WTC11 (cell line): ENCODE data around the gene SUCLG2. TPM values are rescaled to one million over a fixed set of nuclear protein-coding genes. Genes with fewer than 3 reads are reported as not detected.

Experiments
- ATAC-seq: fragments of 200-7000 bp; cut with Tn5 transposase; 2 replicates; pipeline ENCODE4 v1.10.0; 2021; ENCODE audit warnings: mild to moderate bottlenecking, moderate library complexity
- CTCF ChIA-PET: fragments of 300-600 bp; sonication (Branson Sonifier 250); formaldehyde crosslinking; loops from one replicate; lab custom pipeline; 2021; ENCODE audit warnings: antibody characterized with exemption; lab: Charles Lee
- POLR2A ChIA-PET: fragments of 350-600 bp; sonication (Branson Sonifier 250); formaldehyde crosslinking; loops from one replicate; lab custom pipeline; 2021; ENCODE audit warnings: antibody characterized with exemption; lab: Charles Lee
- DNase-seq: peaks from one replicate; pipeline ENCODE4 v3.0.0; 2021; ENCODE audit warnings: low spot score
- H3K27ac Mint-ChIP-seq: 2 replicates; pipeline ENCODE4 v1.8.0; 2021; ENCODE audit warnings: mixed read lengths
- H3K27me3 Mint-ChIP-seq: 2 replicates; pipeline ENCODE4 v1.8.0; 2021; ENCODE audit warnings: low read depth, mild to moderate bottlenecking, moderate library complexity, mixed read lengths
- H3K36me3 Mint-ChIP-seq: 2 replicates; pipeline ENCODE4 v1.8.0; 2021; ENCODE audit warnings: mixed read lengths
- H3K4me1 Mint-ChIP-seq: 2 replicates; pipeline ENCODE4 v1.8.0; 2022; ENCODE audit warnings: mixed read lengths
- H3K4me3 Mint-ChIP-seq: 2 replicates; pipeline ENCODE4 v1.8.0; 2021; ENCODE audit warnings: mild to moderate bottlenecking, moderate library complexity, mixed read lengths
- H3K9me3 Mint-ChIP-seq: 2 replicates; pipeline ENCODE4 v1.8.0; 2021; ENCODE audit warnings: mixed read lengths
- AFF4 ChIP-seq: sonication (generic); formaldehyde crosslinking; IDR thresholded peaks from 2 replicates; pipeline ENCODE4 v1.8.1; 2023; ENCODE audit warnings: mild to moderate bottlenecking, missing genetic modification reagents, borderline replicate concordance
- CBFB ChIP-seq: sonication (generic); formaldehyde crosslinking; IDR thresholded peaks from 2 replicates; pipeline ENCODE4 v1.8.1; 2022; ENCODE audit warnings: mild to moderate bottlenecking, low read depth, missing genetic modification reagents
- FOXJ3 ChIP-seq: sonication (generic); formaldehyde crosslinking; IDR thresholded peaks from 2 replicates; pipeline ENCODE4 v1.9.0; 2021; ENCODE audit warnings: missing genetic modification reagents, mild to moderate bottlenecking, borderline replicate concordance
- HMGA2 ChIP-seq: fragments of 250-450 bp; sonication (Bioruptor Pico); IDR thresholded peaks from 2 replicates; pipeline ENCODE4 v1.4.0; 2021; ENCODE audit warnings: mild to moderate bottlenecking, moderate library complexity
- HMGXB4 ChIP-seq: sonication (generic); formaldehyde crosslinking; IDR thresholded peaks from 2 replicates; pipeline ENCODE4 v1.8.1; 2023; ENCODE audit warnings: mild to moderate bottlenecking, moderate library complexity, missing genetic modification reagents
- MAX ChIP-seq: sonication (generic); formaldehyde crosslinking; IDR thresholded peaks from 2 replicates; pipeline ENCODE4 v1.8.0; 2022; ENCODE audit warnings: mild to moderate bottlenecking, missing genetic modification reagents
- NFATC4 ChIP-seq: fragments of 250-450 bp; sonication (Bioruptor Pico); IDR thresholded peaks from 2 replicates; pipeline ENCODE4 v1.9.0; 2021; ENCODE audit warnings: mild to moderate bottlenecking
- OVOL2 ChIP-seq: fragments of 250-450 bp; sonication (Bioruptor Pico); IDR thresholded peaks from 2 replicates; pipeline ENCODE4 v1.9.0; 2021; ENCODE audit warnings: mild to moderate bottlenecking, borderline replicate concordance
- PRDM15 ChIP-seq: sonication (generic); formaldehyde crosslinking; IDR thresholded peaks from 2 replicates; pipeline ENCODE4 v1.8.0; 2022; ENCODE audit warnings: missing genetic modification reagents
- SMAD4 ChIP-seq: sonication (generic); formaldehyde crosslinking; IDR thresholded peaks from 2 replicates; pipeline ENCODE4 v1.8.0; 2022; ENCODE audit warnings: mild to moderate bottlenecking, missing genetic modification reagents
- TEAD1 ChIP-seq: sonication (generic); formaldehyde crosslinking; IDR thresholded peaks from 2 replicates; pipeline ENCODE4 v1.8.0; 2022; ENCODE audit warnings: mild to moderate bottlenecking, missing genetic modification reagents
- USF2 ChIP-seq: sonication (generic); formaldehyde crosslinking; IDR thresholded peaks from 2 replicates; pipeline ENCODE4 v1.8.1; 2023; ENCODE audit warnings: mild to moderate bottlenecking, missing genetic modification reagents, moderate library complexity
- ZBTB21 ChIP-seq: sonication (generic); formaldehyde crosslinking; IDR thresholded peaks from 2 replicates; pipeline ENCODE4 v1.8.1; 2023; ENCODE audit warnings: mild to moderate bottlenecking, missing genetic modification reagents, borderline replicate concordance
- ZNF121 ChIP-seq: sonication (generic); formaldehyde crosslinking; IDR thresholded peaks from 2 replicates; pipeline ENCODE4 v1.8.0; 2023; ENCODE audit warnings: missing genetic modification reagents
- ZNF281 ChIP-seq: sonication (generic); formaldehyde crosslinking; IDR thresholded peaks from 2 replicates; pipeline ENCODE4 v1.8.0; 2023; ENCODE audit warnings: mild to moderate bottlenecking, missing genetic modification reagents
- ZNF317 ChIP-seq: sonication (generic); formaldehyde crosslinking; IDR thresholded peaks from 2 replicates; pipeline ENCODE4 v1.8.1; 2023; ENCODE audit warnings: low read depth, mild to moderate bottlenecking, moderate library complexity, missing genetic modification reagents, borderline replicate concordance
- ZNF512 ChIP-seq: sonication (generic); formaldehyde crosslinking; IDR thresholded peaks from 2 replicates; pipeline ENCODE4 v1.8.1; 2022; ENCODE audit warnings: missing genetic modification reagents, borderline replicate concordance
- total RNA-seq: library from RNA; stranded (reverse); gene quantifications from 3 replicates; pipeline ENCODE4 v1.2.3, GENCODE V29; 2021

SUCLG2 gene
- total RNA-seq, 1 experiment from 2014 or later: 39.7 TPM

- POLR2A ChIA-PET: no interaction called here
Observed at GRCh38 chr3:67459796-67460195, 194.6 kb downstream of the SUCLG2 start.

More at GRCh38 chr3:67459796-67460195, 194.6 kb downstream of the SUCLG2 start:
- no peak for ATAC-seq
- Mint-ChIP-seq H3K27ac (no peak overlapping the region), H3K4me1 (peaks cover 6% of the 10 kb centered on the region; the same call in 1 of the 2 replicates), H3K36me3 (no peaks in the 10 kb centered on the region), H3K4me3 (no peak overlapping the region), H3K27me3 (no peaks in the 10 kb centered on the region), H3K9me3 (no peaks in the 10 kb centered on the region)
- no peak for DNase-seq
- TF ChIP-seq OVOL2 (CRISPR knock-in tag) (no peak), HMGA2 (CRISPR knock-in tag) (no peak), CBFB (CRISPR knock-in tag) (no peak), NFATC4 (CRISPR knock-in tag) (no peak), SMAD4 (CRISPR knock-in tag) (no peak), HMGXB4 (no peak), ZNF512 (CRISPR knock-in tag) (no peak), ZNF317 (CRISPR knock-in tag) (no peak), ZNF121 (CRISPR knock-in tag) (no peak), PRDM15 (CRISPR knock-in tag) (no peak), ZNF281 (no peak), AFF4 (no peak), USF2 (CRISPR knock-in tag) (no peak), MAX (no peak), ZBTB21 (no peak), TEAD1 (CRISPR knock-in tag) (no peak), FOXJ3 (no peak)
- CTCF ChIA-PET: no interaction called here
